ENCODE data around the gene SLC37A2.

SLC37A2 gene

DNA sequence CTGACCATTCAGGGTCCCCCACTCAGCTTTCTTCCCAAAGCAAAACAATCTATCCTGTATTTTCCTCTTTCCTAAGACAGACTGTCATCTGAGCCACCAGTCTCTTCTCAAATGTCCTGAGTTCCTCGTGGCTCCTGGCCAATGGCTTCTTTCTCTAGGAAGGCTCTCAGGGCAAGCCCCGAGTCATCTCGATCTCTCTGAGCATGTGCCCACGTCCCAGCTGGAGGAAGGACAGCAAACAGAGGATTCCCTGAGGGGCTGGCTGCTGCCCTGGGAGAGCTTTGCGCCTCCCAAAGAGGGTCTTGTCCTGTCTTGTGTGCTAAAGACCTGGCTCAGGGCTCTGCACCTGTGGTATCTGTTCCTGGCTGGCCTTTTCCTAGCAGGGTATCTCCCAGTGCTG lies 8.3 kb downstream of the SLC37A2 start:
- no peak for DNase-seq (ENCODE audit: low spot score)

GRCh38 chr11:125071846-125072217 lies 8.7 kb downstream of the SLC37A2 start:
- no peak for DNase-seq (ENCODE audit: low spot score)

- DNase-seq (ENCODE audit: low spot score): no peak
Observed at GRCh38 chr11:125072218-125072960, 9.3 kb downstream of the SLC37A2 start.

- no peak for DNase-seq (ENCODE audit: low spot score)
Observed at GRCh38 chr11:125072961-125073590, 10.0 kb downstream of the SLC37A2 start.

GRCh38 chr11:125073616-125074483 lies 10.7 kb downstream of the SLC37A2 start:
- DNase-seq (ENCODE audit: low spot score): no peak

GRCh38 chr11:125074511-125075241 lies 11.6 kb downstream of the SLC37A2 start:
- DNase-seq (ENCODE audit: low spot score): no peak

DNA sequence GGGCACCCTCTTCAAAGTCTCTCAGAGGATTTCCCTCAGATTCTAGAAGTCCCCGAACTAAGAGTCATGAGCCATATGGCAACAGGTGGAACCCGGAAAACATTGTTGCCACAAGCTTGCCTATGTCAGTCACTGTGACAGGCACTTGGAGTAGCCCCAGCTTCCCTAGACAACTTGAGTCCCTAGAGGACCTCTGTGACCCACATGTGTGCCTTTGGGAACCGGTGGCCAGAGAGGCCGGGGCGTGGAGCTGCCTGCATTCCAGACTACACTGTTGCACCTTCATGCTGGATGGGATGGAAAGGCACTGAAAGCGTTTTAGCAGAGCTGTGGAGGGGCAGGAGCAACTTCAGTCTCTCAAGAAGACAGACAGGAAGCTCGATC lies 12.1 kb downstream of the SLC37A2 start:
- no peak for DNase-seq (ENCODE audit: low spot score)

GRCh38 chr11:125075900-125076317 lies 12.8 kb downstream of the SLC37A2 start:
- no peak for DNase-seq (ENCODE audit: low spot score)

GRCh38 chr11:125076378-125076945 lies 13.4 kb downstream of the SLC37A2 start:
- no peak for DNase-seq (ENCODE audit: low spot score)

- DNase-seq (ENCODE audit: low spot score): no peak
Observed at GRCh38 chr11:125078016-125078415, 14.9 kb downstream of the SLC37A2 start.

GRCh38 chr11:125078516-125079140 lies 15.5 kb downstream of the SLC37A2 start:
- DNase-seq (ENCODE audit: low spot score): no peak

GRCh38 chr11:125079151-125079877 lies 16.2 kb downstream of the SLC37A2 start:
- DNase-seq (ENCODE audit: low spot score): no peak

DNA sequence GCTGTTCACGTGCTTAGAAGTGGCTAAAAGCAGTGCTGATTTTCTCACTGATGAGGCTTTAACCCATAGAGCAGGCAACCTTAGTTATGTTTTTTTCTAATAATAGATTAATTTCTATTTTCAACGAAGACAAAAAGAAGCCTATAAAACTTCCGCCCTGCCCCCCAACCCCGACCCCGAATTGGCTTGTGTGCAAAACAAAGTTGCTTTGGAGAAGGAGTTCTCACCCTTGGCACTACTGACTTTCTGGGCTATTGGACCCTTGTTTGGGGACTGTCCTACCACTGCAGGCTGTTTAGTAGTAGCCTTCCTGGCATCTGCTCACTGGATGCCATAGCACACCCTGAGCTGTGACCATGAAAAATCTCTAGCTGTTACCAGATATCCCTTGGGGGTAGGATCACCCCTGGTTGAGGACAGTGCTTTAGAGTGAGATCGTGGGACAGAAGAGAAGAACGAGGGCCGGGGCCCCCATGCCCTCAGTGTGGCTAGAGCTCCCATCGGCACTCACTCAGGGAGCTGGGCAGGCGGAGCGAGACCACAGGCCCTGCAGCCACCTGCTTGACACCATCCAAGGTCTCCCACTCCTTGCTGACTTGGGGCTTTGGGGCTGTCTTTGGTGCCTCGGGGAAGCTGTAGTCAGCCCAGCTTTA lies 16.9 kb downstream of the SLC37A2 start:
- DNase-seq (ENCODE audit: low spot score): no peak

GRCh38 chr11:125080531-125080911 lies 17.4 kb downstream of the SLC37A2 start:
- DNase-seq (ENCODE audit: low spot score): no peak

DNA sequence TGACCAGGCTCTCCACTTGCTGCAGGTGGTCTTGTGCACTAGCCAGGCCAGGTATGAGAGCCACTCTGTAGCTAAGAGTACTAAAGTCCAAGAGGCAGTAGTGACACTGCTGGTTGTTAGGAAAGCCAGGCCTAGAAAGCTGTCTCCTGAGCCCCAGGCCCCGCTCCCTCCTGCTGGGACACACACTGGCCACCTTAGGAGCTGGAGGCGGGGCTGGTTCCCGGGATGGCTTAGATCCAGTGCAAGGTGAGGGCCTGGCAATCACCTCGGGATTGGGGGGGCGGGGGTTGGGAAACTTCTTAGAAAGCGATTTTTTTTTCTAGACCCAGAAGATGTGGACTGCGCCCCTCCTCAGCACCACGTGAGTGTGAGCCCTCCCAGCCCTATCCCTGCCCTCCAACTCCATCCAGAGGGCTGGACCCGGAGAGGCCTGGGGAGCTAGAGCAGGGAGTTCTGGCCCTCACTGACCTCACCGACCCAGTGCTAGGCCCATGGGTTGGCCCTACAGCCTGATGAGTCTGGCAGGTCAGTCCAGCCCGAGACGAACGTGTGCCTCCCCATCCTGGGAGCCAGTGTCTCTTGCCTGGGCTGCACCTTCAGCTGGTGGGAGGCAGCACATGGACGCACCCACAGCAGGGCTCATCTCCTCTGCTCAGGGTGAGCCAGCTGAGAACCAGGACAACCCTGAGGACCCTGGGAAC lies 18.1 kb downstream of the SLC37A2 start:
- no peak for DNase-seq (ENCODE audit: low spot score)

- no peak for DNase-seq (ENCODE audit: low spot score)
Observed at GRCh38 chr11:125082040-125082439, 18.9 kb downstream of the SLC37A2 start.

GRCh38 chr11:125082611-125083311 lies 19.7 kb downstream of the SLC37A2 start:
- peak; percentile 81 for DNase-seq (ENCODE audit: low spot score)

GRCh38 chr11:125083312-125084056 lies 20.4 kb downstream of the SLC37A2 start:
- no peak for DNase-seq (ENCODE audit: low spot score)

Data from COLO829 (cell line).